Activated CD4-positive, alpha-beta memory T cell treated with anti-CD3 and anti-CD28 coated beads for 36 hours (primary cell): Measurements from ENCODE around the gene EXOC1. TPM values are rescaled to one million over a fixed set of nuclear protein-coding genes. Genes with fewer than 3 reads are reported as not detected.

Experiments used
- CTCF ChIA-PET: fragments of 350-600 bp; sonication (Branson Sonifier 250); formaldehyde crosslinking; loops from one replicate; lab custom pipeline; 2021; ENCODE audit warnings: antibody characterized with exemption, inconsistent platforms; lab: Charles Lee
- POLR2A ChIA-PET: fragments of 350-600 bp; sonication (Branson Sonifier 250); formaldehyde crosslinking; loops from one replicate; lab custom pipeline; 2021; ENCODE audit warnings: antibody characterized with exemption; lab: Charles Lee
- DNase-seq: peaks from one replicate; pipeline ENCODE4 v3.0.0-alpha.2; 2020
- H3K27ac Mint-ChIP-seq: one replicate; pipeline ENCODE4 v1.8.0; 2021; ENCODE audit warnings: mixed read lengths
- H3K27me3 Mint-ChIP-seq: one replicate; pipeline ENCODE4 v1.8.0; 2021; ENCODE audit warnings: mixed read lengths
- H3K36me3 Mint-ChIP-seq: one replicate; pipeline ENCODE4 v1.8.0; 2021; ENCODE audit warnings: mixed read lengths
- H3K4me1 Mint-ChIP-seq: one replicate; pipeline ENCODE4 v1.8.0; 2021; ENCODE audit warnings: low read depth, mixed read lengths
- H3K4me3 Mint-ChIP-seq: one replicate; pipeline ENCODE4 v1.8.0; 2021; ENCODE audit warnings: mild to moderate bottlenecking, mixed read lengths
- H3K9me3 Mint-ChIP-seq: one replicate; pipeline ENCODE4 v1.8.0; 2021; ENCODE audit warnings: mixed read lengths
- intact Hi-C: fragments of 100-400 bp; cut with micrococcal nuclease; formaldehyde crosslinking; loops from one replicate; pipeline ENCODE4 v1.15.1; 2023
- total RNA-seq, 2 experiments: library from RNA; stranded (reverse); gene quantifications; one replicate each; pipeline ENCODE4 v1.2.3, GENCODE V29; 2021

EXOC1 gene
- total RNA-seq, 2 experiments from 2014 or later: 21.9 to 22.4 TPM

GRCh38 chr4:55941881-55942396 lies 88.5 kb downstream of the EXOC1 start:
- Mint-ChIP-seq H3K27me3 (no peaks in the 10 kb centered on the region), H3K27ac (no peak overlapping the region), H3K4me3 (no peak overlapping the region), H3K9me3 (peaks cover 60% of the 10 kb centered on the region), H3K4me1 (peaks cover 9% of the 10 kb centered on the region), H3K36me3 (peaks cover 47% of the 10 kb centered on the region)
- intact Hi-C loops: loop anchor here (10.0 kb wide), 2 partner anchors 713 to 883 kb away; partner anchors contain the start of gene SPINK2
- DNase-seq: no peak
- ChIA-PET CTCF (no interaction called here), POLR2A (no interaction called here)

GRCh38 chr4:55947254-55947882 lies 93.9 kb downstream of the EXOC1 start:
- H3K27ac Mint-ChIP-seq: peak overlapping the region; percentile 91
- POLR2A ChIA-PET: interaction anchor here (1.5 to 3.4 kb wide), 4 partner anchors 9 to 489 kb away, joined by 4 to 25 read pairs (median 9); partner anchors contain the start of genes AASDH, PAICS and PPAT
- intact Hi-C loops: loop anchor here (5.0 to 10.0 kb wide), 4 partner anchors 80 to 877 kb away; partner anchors contain the start of gene SPINK2
- CTCF ChIA-PET: interaction anchor here (0.5 to 2.9 kb wide), 7 partner anchors 47 to 762 kb away, joined by 3 to 17 read pairs (median 6); no protein-coding TSS in a partner anchor
- peak overlapping the region; percentile 80 for H3K4me3 Mint-ChIP-seq
- peaks cover 31% of the 10 kb centered on the region for H3K4me1 Mint-ChIP-seq
- peaks cover 13% of the 10 kb centered on the region for H3K9me3 Mint-ChIP-seq
- H3K27me3 Mint-ChIP-seq: no peaks in the 10 kb centered on the region
- H3K36me3 Mint-ChIP-seq: peaks cover 17% of the 10 kb centered on the region
- peak; percentile 35 for DNase-seq

- POLR2A ChIA-PET: interaction anchor here (1.0 to 3.4 kb wide), 6 partner anchors 9 to 1030 kb away, joined by 3 to 25 read pairs (median 4); partner anchors contain the start of genes AASDH, NOA1, PAICS and PPAT
- DNase-seq: peak; percentile 56
- Mint-ChIP-seq H3K36me3 (peaks cover 18% of the 10 kb centered on the region), H3K4me1 (peaks cover 35% of the 10 kb centered on the region), H3K27me3 (no peaks in the 10 kb centered on the region), H3K4me3 (peak overlapping the region; percentile 80), H3K27ac (peak overlapping the region; percentile 91), H3K9me3 (peaks cover 11% of the 10 kb centered on the region)
- intact Hi-C loops: loop anchor here (1.0 to 10.0 kb wide), 14 partner anchors 41 to 1031 kb away; partner anchors contain the start of genes AASDH, EXOC1, PAICS and POLR2B
- CTCF ChIA-PET: interaction anchor here (0.5 to 2.9 kb wide), 26 partner anchors 10 to 763 kb away, joined by 3 to 17 read pairs (median 4); partner anchors contain the start of genes AASDH, EXOC1 and SRD5A3
These were observed 94.7 kb downstream of the EXOC1 start for GRCh38 chr4:55947912-55948725.

- peak; percentile 96 for DNase-seq
- Mint-ChIP-seq H3K9me3 (peaks cover 7% of the 10 kb centered on the region), H3K4me3 (peak within 1 kb of the TSS; percentile 80), H3K27ac (peak within 1 kb of the TSS; percentile 91), H3K27me3 (no peaks in the 10 kb centered on the region), H3K36me3 (peaks cover 18% of the 10 kb centered on the region), H3K4me1 (peaks cover 35% of the 10 kb centered on the region)
- POLR2A ChIA-PET: interaction anchor here (1.0 to 3.4 kb wide), 5 partner anchors 84 to 1029 kb away, joined by 3 to 25 read pairs (median 4); partner anchors contain the start of genes AASDH, NOA1, PAICS and PPAT
- intact Hi-C loops: loop anchor here (1.0 to 10.0 kb wide), 15 partner anchors 42 to 1030 kb away; partner anchors contain the start of genes AASDH, EXOC1, PAICS and POLR2B
- CTCF ChIA-PET: interaction anchor here (0.6 to 2.9 kb wide), 27 partner anchors 9 to 604 kb away, joined by 3 to 17 read pairs (median 4); partner anchors contain the start of genes AASDH, EXOC1, PAICS and PPAT
These were observed 95.5 kb downstream of the EXOC1 start, which contains the start of gene CEP135 for GRCh38 chr4:55948726-55949481. TSS of gene CEP135 (plus strand) at chr4:55948945. CDS start at chr4:55952131, 3,186 bp downstream.

GRCh38 chr4:55949482-55949802 lies 96.0 kb downstream of the EXOC1 start:
- H3K4me1 Mint-ChIP-seq: peaks cover 35% of the 10 kb centered on the region
- peaks cover 2% of the 10 kb centered on the region for H3K9me3 Mint-ChIP-seq
- DNase-seq: no peak
- ChIA-PET CTCF (interaction anchor here (0.6 to 2.9 kb wide), 17 partner anchors 8 to 604 kb away, joined by 3 to 17 read pairs (median 4); partner anchors contain the start of genes AASDH, EXOC1, PAICS and PPAT), POLR2A (interaction anchor here (1.0 to 3.4 kb wide), 4 partner anchors 90 to 1028 kb away, joined by 3 to 25 read pairs (median 8); partner anchors contain the start of genes AASDH, NOA1, PAICS and PPAT)
- H3K4me3 Mint-ChIP-seq: peak overlapping the region; percentile 80
- H3K27ac Mint-ChIP-seq: peak overlapping the region; percentile 91
- no peaks in the 10 kb centered on the region for H3K27me3 Mint-ChIP-seq
- peaks cover 16% of the 10 kb centered on the region for H3K36me3 Mint-ChIP-seq
- intact Hi-C loops: loop anchor here (1.0 to 10.0 kb wide), 6 partner anchors 82 to 1029 kb away; partner anchors contain the start of genes POLR2B, SPINK2 and TMEM165

GRCh38 chr4:55951191-55951922 lies 97.9 kb downstream of the EXOC1 start:
- H3K4me3 Mint-ChIP-seq: no peak overlapping the region

More at GRCh38 chr4:55951191-55951922, 97.9 kb downstream of the EXOC1 start:
- intact Hi-C loops: no loop called here
- no peak for DNase-seq
- ChIA-PET CTCF (interaction anchor here (1.1 kb wide), 1 partner anchor 14 kb away, joined by 4 read pairs; no protein-coding TSS in a partner anchor), POLR2A (no interaction called here)
- H3K27ac Mint-ChIP-seq: no peak overlapping the region
- H3K27me3 Mint-ChIP-seq: no peaks in the 10 kb centered on the region
- H3K9me3 Mint-ChIP-seq: no peaks in the 10 kb centered on the region
- H3K36me3 Mint-ChIP-seq: peaks cover 19% of the 10 kb centered on the region
- H3K4me1 Mint-ChIP-seq: peaks cover 28% of the 10 kb centered on the region

Other genes with a start within 250 kb of the EXOC1 start
- under 1 TPM in 1 of 2 experiments, not detected in 1; 0.63 TPM for gene NMU, start 217.3 kb upstream of the EXOC1 start, total RNA-seq
- gene EXOC1L, start 33.9 kb upstream of the EXOC1 start, total RNA-seq: not detected
- gene CEP135, start 95.3 kb downstream of the EXOC1 start, total RNA-seq: 10 to 100 TPM; 15.5 to 16.8 TPM